WTC11 (cell line): ENCODE results near the gene LAMTOR2. TPM values are rescaled to one million over a fixed set of nuclear protein-coding genes. Genes with fewer than 3 reads are reported as not detected.

Source experiments
- ATAC-seq: fragments of 200-7000 bp; cut with Tn5 transposase; 2 replicates; pipeline ENCODE4 v1.10.0; 2021; ENCODE audit warnings: mild to moderate bottlenecking, moderate library complexity
- CTCF ChIA-PET: fragments of 300-600 bp; sonication (Branson Sonifier 250); formaldehyde crosslinking; loops from one replicate; lab custom pipeline; 2021; ENCODE audit warnings: antibody characterized with exemption; lab: Charles Lee
- POLR2A ChIA-PET: fragments of 350-600 bp; sonication (Branson Sonifier 250); formaldehyde crosslinking; loops from one replicate; lab custom pipeline; 2021; ENCODE audit warnings: antibody characterized with exemption; lab: Charles Lee
- DNase-seq: peaks from one replicate; pipeline ENCODE4 v3.0.0; 2021; ENCODE audit warnings: low spot score
- H3K27ac Mint-ChIP-seq: 2 replicates; pipeline ENCODE4 v1.8.0; 2021; ENCODE audit warnings: mixed read lengths
- H3K27me3 Mint-ChIP-seq: 2 replicates; pipeline ENCODE4 v1.8.0; 2021; ENCODE audit warnings: low read depth, mild to moderate bottlenecking, moderate library complexity, mixed read lengths
- H3K36me3 Mint-ChIP-seq: 2 replicates; pipeline ENCODE4 v1.8.0; 2021; ENCODE audit warnings: mixed read lengths
- H3K4me1 Mint-ChIP-seq: 2 replicates; pipeline ENCODE4 v1.8.0; 2022; ENCODE audit warnings: mixed read lengths
- H3K4me3 Mint-ChIP-seq: 2 replicates; pipeline ENCODE4 v1.8.0; 2021; ENCODE audit warnings: mild to moderate bottlenecking, moderate library complexity, mixed read lengths
- H3K9me3 Mint-ChIP-seq: 2 replicates; pipeline ENCODE4 v1.8.0; 2021; ENCODE audit warnings: mixed read lengths
- CBFB ChIP-seq: sonication (generic); formaldehyde crosslinking; IDR thresholded peaks from 2 replicates; pipeline ENCODE4 v1.8.1; 2022; ENCODE audit warnings: mild to moderate bottlenecking, low read depth, missing genetic modification reagents
- E2F4 ChIP-seq: sonication (generic); formaldehyde crosslinking; IDR thresholded peaks from 2 replicates; pipeline ENCODE4 v1.8.1; 2022; ENCODE audit warnings: low read depth, mild to moderate bottlenecking, moderate library complexity, missing genetic modification reagents, borderline replicate concordance
- EMX1 ChIP-seq: fragments of 250-450 bp; sonication (Bioruptor Pico); IDR thresholded peaks from 2 replicates; pipeline ENCODE4 v1.8.0; 2021; ENCODE audit warnings: mild to moderate bottlenecking
- FOXJ3 ChIP-seq: sonication (generic); formaldehyde crosslinking; IDR thresholded peaks from 2 replicates; pipeline ENCODE4 v1.9.0; 2021; ENCODE audit warnings: missing genetic modification reagents, mild to moderate bottlenecking, borderline replicate concordance
- FOXK1 ChIP-seq: sonication (generic); formaldehyde crosslinking; IDR thresholded peaks from 2 replicates; pipeline ENCODE4 v1.8.0; 2022; ENCODE audit warnings: mild to moderate bottlenecking, moderate library complexity, missing genetic modification reagents
- HMGXB4 ChIP-seq: sonication (generic); formaldehyde crosslinking; IDR thresholded peaks from 2 replicates; pipeline ENCODE4 v1.8.1; 2023; ENCODE audit warnings: mild to moderate bottlenecking, moderate library complexity, missing genetic modification reagents
- JUN ChIP-seq: sonication (generic); formaldehyde crosslinking; IDR thresholded peaks from 2 replicates; pipeline ENCODE4 v1.8.0; 2023; ENCODE audit warnings: mild to moderate bottlenecking, missing genetic modification reagents
- MAX ChIP-seq: sonication (generic); formaldehyde crosslinking; IDR thresholded peaks from 2 replicates; pipeline ENCODE4 v1.8.0; 2022; ENCODE audit warnings: mild to moderate bottlenecking, missing genetic modification reagents
- MYBL2 ChIP-seq: sonication (generic); formaldehyde crosslinking; IDR thresholded peaks from 2 replicates; pipeline ENCODE4 v1.8.1; 2023; ENCODE audit warnings: mild to moderate bottlenecking, moderate library complexity, missing genetic modification reagents
- TEAD1 ChIP-seq: sonication (generic); formaldehyde crosslinking; IDR thresholded peaks from 2 replicates; pipeline ENCODE4 v1.8.0; 2022; ENCODE audit warnings: mild to moderate bottlenecking, missing genetic modification reagents
- ZNF138 ChIP-seq: sonication (generic); formaldehyde crosslinking; conservative IDR thresholded peaks from 2 replicates; pipeline ENCODE4 v1.8.1; 2022; ENCODE audit warnings: mild to moderate bottlenecking, moderate library complexity, missing genetic modification reagents
- ZNF281 ChIP-seq: sonication (generic); formaldehyde crosslinking; IDR thresholded peaks from 2 replicates; pipeline ENCODE4 v1.8.0; 2023; ENCODE audit warnings: mild to moderate bottlenecking, missing genetic modification reagents
- total RNA-seq: library from RNA; stranded (reverse); gene quantifications from 3 replicates; pipeline ENCODE4 v1.2.3, GENCODE V29; 2021
- TF ChIP-seq, protein P1 (sequence below): sonication (generic); formaldehyde crosslinking; IDR thresholded peaks from 2 replicates; pipeline ENCODE4 v1.8.0; 2022; ENCODE audit warnings: mild to moderate bottlenecking, missing genetic modification reagents
- TF ChIP-seq, protein P2 (sequence below): sonication (generic); formaldehyde crosslinking; IDR thresholded peaks from 2 replicates; pipeline ENCODE4 v1.8.0; 2022; ENCODE audit warnings: missing genetic modification reagents
- TF ChIP-seq, protein P3 (sequence below): sonication (generic); formaldehyde crosslinking; IDR thresholded peaks from 2 replicates; pipeline ENCODE4 v1.8.1; 2023; ENCODE audit warnings: mild to moderate bottlenecking, missing genetic modification reagents, moderate library complexity
- TF ChIP-seq, protein P4 (sequence below): sonication (generic); formaldehyde crosslinking; IDR thresholded peaks from 2 replicates; pipeline ENCODE4 v1.8.1; 2023; ENCODE audit warnings: mild to moderate bottlenecking, missing genetic modification reagents

Gene LAMTOR2
- total RNA-seq, 1 experiment from 2014 or later: 62.4 TPM

GRCh38 chr1:156080241-156080862 is 25.8 kb downstream of the LAMTOR2 start:
- Mint-ChIP-seq H3K36me3 (peaks cover 8% of the 10 kb centered on the region), H3K4me3 (peak overlapping the region; percentile 96), H3K9me3 (no peaks in the 10 kb centered on the region), H3K27ac (0 out of 2 replicates have a peak overlapping the region, but pooled peaks have one; percentile 34), H3K4me1 (peaks cover 70% of the 10 kb centered on the region), H3K27me3 (no peaks in the 10 kb centered on the region)
- TF ChIP-seq, protein P1, sequence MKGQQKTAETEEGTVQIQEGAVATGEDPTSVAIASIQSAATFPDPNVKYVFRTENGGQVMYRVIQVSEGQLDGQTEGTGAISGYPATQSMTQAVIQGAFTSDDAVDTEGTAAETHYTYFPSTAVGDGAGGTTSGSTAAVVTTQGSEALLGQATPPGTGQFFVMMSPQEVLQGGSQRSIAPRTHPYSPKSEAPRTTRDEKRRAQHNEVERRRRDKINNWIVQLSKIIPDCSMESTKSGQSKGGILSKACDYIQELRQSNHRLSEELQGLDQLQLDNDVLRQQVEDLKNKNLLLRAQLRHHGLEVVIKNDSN: 0 out of 2 replicates have a peak, but pooled peaks have one; percentile 1
- TF ChIP-seq MYBL2 (no peak), MAX (no peak)
- DNase-seq: peak; percentile 48
- ATAC-seq: 0 out of 2 replicates have a peak, but pooled peaks have one; percentile 0
- ChIA-PET POLR2A (interaction anchor here (0.7 kb wide), 2 partner anchors 27 to 145 kb away, joined by 3 read pairs; partner anchors contain the start of gene UBQLN4), CTCF (interaction anchor here (0.7 to 1.1 kb wide), 4 partner anchors 14 to 54 kb away, joined by 3 to 6 read pairs (median 4); no protein-coding TSS in a partner anchor)

DNA sequence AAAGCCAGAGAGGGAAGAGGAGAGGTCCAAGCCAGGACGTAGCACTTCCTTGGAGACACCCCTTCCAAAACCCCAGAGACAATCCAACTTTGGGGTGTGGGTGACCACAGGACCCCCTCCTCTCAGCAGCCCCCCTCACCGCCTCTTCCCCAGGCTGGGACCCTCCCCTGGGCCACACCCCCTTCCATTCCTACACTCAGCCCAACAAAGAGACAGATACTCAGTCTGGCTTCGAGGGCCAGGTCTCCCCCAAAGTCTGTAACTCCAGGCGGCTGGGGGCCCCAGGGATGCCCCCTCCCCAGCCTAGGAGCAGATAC is 26.2 kb downstream of the LAMTOR2 start:
- ChIA-PET CTCF (interaction anchor here (0.7 to 29.6 kb wide), 7 partner anchors 15 to 55 kb away, joined by 3 to 1176 read pairs (median 6); partner anchors contain the start of genes LMNA and UBQLN4), POLR2A (interaction anchor here (0.9 to 2.4 kb wide), 2 partner anchors 8 to 20 kb away, joined by 4 to 12 read pairs; partner anchors contain the start of gene RAB25)
- ATAC-seq (0 out of 2 replicates have a peak, but pooled peaks have one; percentile 0), DNase-seq (no peak)
- H3K9me3 Mint-ChIP-seq: no peaks in the 10 kb centered on the region
- no peaks in the 10 kb centered on the region for H3K27me3 Mint-ChIP-seq
- H3K4me3 Mint-ChIP-seq: peak overlapping the region; percentile 96
- peaks cover 8% of the 10 kb centered on the region for H3K36me3 Mint-ChIP-seq
- H3K4me1 Mint-ChIP-seq: peaks cover 67% of the 10 kb centered on the region
- TF ChIP-seq TEAD1 (CRISPR knock-in tag) (no peak), ZNF138 (CRISPR knock-in tag) (no peak), CBFB (CRISPR knock-in tag) (no peak), MAX (no peak), E2F4 (no peak), FOXK1 (CRISPR knock-in tag) (no peak), ZNF281 (CRISPR knock-in tag) (no peak), EMX1 (CRISPR knock-in tag) (no peak), FOXJ3 (CRISPR knock-in tag) (no peak), HMGXB4 (no peak), JUN (no peak)
- TF ChIP-seq, protein P2, sequence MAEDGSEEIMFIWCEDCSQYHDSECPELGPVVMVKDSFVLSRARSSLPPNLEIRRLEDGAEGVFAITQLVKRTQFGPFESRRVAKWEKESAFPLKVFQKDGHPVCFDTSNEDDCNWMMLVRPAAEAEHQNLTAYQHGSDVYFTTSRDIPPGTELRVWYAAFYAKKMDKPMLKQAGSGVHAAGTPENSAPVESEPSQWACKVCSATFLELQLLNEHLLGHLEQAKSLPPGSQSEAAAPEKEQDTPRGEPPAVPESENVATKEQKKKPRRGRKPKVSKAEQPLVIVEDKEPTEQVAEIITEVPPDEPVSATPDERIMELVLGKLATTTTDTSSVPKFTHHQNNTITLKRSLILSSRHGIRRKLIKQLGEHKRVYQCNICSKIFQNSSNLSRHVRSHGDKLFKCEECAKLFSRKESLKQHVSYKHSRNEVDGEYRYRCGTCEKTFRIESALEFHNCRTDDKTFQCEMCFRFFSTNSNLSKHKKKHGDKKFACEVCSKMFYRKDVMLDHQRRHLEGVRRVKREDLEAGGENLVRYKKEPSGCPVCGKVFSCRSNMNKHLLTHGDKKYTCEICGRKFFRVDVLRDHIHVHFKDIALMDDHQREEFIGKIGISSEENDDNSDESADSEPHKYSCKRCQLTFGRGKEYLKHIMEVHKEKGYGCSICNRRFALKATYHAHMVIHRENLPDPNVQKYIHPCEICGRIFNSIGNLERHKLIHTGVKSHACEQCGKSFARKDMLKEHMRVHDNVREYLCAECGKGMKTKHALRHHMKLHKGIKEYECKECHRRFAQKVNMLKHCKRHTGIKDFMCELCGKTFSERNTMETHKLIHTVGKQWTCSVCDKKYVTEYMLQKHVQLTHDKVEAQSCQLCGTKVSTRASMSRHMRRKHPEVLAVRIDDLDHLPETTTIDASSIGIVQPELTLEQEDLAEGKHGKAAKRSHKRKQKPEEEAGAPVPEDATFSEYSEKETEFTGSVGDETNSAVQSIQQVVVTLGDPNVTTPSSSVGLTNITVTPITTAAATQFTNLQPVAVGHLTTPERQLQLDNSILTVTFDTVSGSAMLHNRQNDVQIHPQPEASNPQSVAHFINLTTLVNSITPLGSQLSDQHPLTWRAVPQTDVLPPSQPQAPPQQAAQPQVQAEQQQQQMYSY (CRISPR knock-in tag): no peak
- TF ChIP-seq, protein P3, sequence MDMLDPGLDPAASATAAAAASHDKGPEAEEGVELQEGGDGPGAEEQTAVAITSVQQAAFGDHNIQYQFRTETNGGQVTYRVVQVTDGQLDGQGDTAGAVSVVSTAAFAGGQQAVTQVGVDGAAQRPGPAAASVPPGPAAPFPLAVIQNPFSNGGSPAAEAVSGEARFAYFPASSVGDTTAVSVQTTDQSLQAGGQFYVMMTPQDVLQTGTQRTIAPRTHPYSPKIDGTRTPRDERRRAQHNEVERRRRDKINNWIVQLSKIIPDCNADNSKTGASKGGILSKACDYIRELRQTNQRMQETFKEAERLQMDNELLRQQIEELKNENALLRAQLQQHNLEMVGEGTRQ (CRISPR knock-in tag): no peak
- TF ChIP-seq, protein P4, sequence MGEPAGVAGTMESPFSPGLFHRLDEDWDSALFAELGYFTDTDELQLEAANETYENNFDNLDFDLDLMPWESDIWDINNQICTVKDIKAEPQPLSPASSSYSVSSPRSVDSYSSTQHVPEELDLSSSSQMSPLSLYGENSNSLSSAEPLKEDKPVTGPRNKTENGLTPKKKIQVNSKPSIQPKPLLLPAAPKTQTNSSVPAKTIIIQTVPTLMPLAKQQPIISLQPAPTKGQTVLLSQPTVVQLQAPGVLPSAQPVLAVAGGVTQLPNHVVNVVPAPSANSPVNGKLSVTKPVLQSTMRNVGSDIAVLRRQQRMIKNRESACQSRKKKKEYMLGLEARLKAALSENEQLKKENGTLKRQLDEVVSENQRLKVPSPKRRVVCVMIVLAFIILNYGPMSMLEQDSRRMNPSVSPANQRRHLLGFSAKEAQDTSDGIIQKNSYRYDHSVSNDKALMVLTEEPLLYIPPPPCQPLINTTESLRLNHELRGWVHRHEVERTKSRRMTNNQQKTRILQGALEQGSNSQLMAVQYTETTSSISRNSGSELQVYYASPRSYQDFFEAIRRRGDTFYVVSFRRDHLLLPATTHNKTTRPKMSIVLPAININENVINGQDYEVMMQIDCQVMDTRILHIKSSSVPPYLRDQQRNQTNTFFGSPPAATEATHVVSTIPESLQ (CRISPR knock-in tag): no peak
- peak overlapping the region; percentile 75 for H3K27ac Mint-ChIP-seq
